ENCODE data around the gene ZNF383. TPM values are rescaled to one million over a fixed set of nuclear protein-coding genes. Genes with fewer than 3 reads are reported as not detected.
"Not testable (repeated sequence)": the region's sequence is repeated elsewhere in the genome, so short reads cannot be mapped to it uniquely, and the experiment has no call there.

Gene ZNF383
- total RNA-seq = 3.3 and 6.0 TPM in 2 replicates

- DNase-seq (ENCODE audit: low read depth in 2 of 2) = peak; percentile 85 to 88
Observed at GRCh38 chr19:37217775-37218591, at the start of gene ZNF383. ZNF383 (plus strand) TSS chr19:37218214; CDS start chr19:37230454, 12,240 bp downstream.

- peak; percentile 97 to 98 for DNase-seq (ENCODE audit: low read depth in 2 of 2)
Observed at GRCh38 chr19:37172368-37173366, 45.3 kb upstream of the ZNF383 start, which contains the start of gene ZNF585A. ZNF585A (minus strand) TSS chr19:37172695; CDS start chr19:37169910, 2,785 bp downstream.

GRCh38 chr19:37186071-37186470 is 31.9 kb upstream of the ZNF383 start:
- DNase-seq (ENCODE audit: low read depth in 2 of 2) = not testable (repeated sequence)

GRCh38 chr19:37195248-37195647 is 22.8 kb upstream of the ZNF383 start:
- not testable (repeated sequence) for DNase-seq (ENCODE audit: low read depth in 2 of 2)

- DNase-seq (ENCODE audit: low read depth in 2 of 2) = not testable (repeated sequence)
Observed at GRCh38 chr19:37197115-37197514, 20.9 kb upstream of the ZNF383 start.

DNA sequence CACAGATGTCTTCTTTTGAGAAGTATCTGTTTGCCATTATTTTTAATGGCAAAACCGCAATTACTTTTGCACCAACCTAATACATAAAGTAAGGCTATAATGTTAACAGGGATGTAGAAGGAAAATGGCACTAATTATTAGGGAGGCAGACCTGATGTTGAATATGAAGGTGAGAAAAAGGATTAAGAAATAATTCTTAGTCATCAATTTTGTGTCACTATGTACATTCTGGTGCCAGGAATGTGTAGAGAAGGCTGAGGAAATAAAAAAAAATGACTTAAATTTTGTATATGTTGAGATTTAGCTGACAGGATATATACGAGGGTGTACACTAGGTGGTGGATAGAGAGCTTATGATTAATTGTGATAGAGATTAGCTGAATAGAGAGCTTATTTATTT is 20.2 kb upstream of the ZNF383 start:
- no peak for DNase-seq (ENCODE audit: low read depth in 2 of 2)

DNA sequence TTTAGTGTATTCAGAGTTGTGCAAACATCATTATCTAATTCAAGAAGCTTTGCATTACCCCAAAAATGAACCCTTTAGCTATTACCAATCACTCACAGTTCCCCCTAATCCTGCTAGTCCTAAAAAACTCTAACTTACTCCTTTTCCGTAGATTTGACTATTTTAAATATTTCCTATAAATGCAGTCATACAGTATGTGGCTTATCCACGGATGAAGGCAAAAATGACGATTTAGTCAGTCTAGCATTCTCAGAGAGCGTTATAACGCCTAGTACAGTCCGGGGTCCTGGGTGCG is 587 bp upstream of the ZNF383 start:
- DNase-seq (ENCODE audit: low read depth in 2 of 2) = no peak

GRCh38 chr19:37218592-37218935 is 550 bp downstream of the ZNF383 start:
- DNase-seq (ENCODE audit: low read depth in 2 of 2) = peak; percentile 38

DNA sequence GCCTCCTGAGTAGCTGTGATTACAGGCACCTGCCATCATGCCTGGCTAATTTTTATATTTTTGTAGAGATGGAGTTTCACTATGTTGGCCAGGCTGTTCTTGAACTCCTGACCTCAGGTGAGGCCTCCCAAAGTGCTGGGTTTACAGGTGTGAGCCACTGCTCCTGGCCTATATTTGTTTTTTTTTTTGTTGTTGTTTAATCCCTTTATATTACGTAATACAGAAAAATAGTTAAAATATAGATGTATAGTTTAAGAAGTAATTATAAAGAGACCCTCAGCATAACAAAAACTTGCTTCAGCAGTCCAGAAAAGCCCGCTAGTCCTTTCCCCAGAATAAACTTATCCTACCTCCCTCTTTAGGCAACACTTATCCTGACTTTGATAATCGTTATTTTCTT is 2.4 kb downstream of the ZNF383 start:
- no peak for DNase-seq (ENCODE audit: low read depth in 2 of 2)

GRCh38 chr19:37221136-37221535 is 3.1 kb downstream of the ZNF383 start:
- DNase-seq (ENCODE audit: low read depth in 2 of 2) = no peak

DNA sequence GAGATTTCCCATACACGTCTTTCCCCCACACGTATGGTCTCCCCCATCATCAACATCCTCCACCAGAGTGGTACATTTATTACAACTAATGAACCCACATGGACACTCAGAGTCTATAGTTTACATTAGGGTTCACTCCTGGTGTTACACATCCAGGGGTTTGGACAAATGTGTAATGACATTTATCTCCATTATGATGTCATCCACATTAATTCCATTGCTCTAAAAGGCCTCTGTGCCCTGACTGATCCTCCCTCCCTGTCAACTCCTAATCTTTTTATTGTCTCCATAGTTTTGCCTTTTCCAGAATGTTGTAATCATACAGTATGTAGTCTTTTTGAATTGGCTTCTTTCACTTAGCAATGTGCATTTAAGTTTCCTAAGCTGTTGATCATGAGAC is 8.2 kb downstream of the ZNF383 start:
- DNase-seq (ENCODE audit: low read depth in 2 of 2) = no peak

DNA sequence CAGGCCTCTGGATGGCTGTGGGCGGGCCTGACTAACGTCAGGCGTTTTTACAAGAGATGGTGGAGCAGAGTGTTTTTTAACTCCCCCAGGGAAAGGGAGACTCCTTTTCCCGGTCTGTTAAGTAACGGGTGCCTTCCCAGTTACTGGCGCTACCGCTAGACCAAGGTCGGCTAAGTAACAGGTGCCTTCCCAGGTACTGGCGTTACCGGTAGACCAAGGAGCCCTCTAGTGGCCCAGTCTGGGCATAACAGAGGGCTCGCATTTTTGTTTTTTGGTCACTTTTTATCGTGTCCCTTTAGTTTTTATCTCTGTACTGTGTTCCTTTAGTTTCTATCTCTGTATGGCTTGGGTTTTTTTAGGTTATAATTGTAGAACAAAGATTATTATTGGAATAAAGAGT is 10.0 kb downstream of the ZNF383 start:
- DNase-seq (ENCODE audit: low read depth in 2 of 2) = peak in 1 of 2 donors; percentile 13

DNA sequence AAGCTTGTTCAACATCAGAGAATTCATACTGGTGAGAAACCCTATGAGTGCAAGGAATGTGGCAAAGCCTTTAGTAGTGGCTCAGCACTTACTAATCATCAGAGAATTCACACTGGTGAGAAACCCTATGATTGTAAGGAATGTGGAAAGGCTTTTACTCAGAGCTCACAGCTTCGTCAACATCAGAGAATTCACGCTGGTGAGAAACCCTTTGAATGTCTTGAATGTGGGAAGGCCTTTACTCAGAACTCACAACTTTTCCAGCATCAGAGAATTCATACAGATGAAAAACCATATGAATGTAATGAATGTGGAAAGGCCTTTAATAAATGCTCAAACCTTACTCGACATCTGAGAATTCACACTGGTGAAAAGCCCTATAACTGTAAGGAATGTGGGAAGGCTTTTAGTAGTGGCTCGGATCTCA is 25.2 kb downstream of the ZNF383 start:
- DNase-seq (ENCODE audit: low read depth in 2 of 2) = no peak

- DNase-seq (ENCODE audit: low read depth in 2 of 2) = peak; percentile 91 to 93
Observed at GRCh38 chr19:37251308-37252229, 33.6 kb downstream of the ZNF383 start.

DNA sequence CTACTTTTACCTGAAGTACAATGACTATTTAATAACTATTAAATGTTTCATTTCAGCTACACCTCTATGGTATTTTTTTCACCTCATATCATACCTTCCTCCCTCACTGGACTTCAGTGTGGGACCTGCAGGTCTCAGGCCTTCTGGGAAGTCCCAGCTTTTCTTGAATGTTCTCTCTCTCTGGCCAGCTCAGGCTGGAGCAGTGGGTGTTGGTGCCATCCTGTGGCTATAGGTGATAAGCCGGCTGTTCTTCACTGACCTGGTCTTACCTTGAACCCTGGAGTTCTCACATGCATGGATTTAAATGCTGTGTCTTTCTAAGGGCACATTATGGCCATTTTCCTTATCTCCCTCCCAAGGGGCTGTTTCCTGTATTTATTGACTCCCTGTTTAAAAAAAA is 45.0 kb downstream of the ZNF383 start:
- not testable (repeated sequence) for DNase-seq (ENCODE audit: low read depth in 2 of 2)

GRCh38 chr19:37267005-37267404 is 49.0 kb downstream of the ZNF383 start:
- not testable (repeated sequence) for DNase-seq (ENCODE audit: low read depth in 2 of 2)

- DNase-seq (ENCODE audit: low read depth in 2 of 2) = not testable (repeated sequence)
Observed at GRCh38 chr19:37267755-37268154, 49.7 kb downstream of the ZNF383 start.

DNA sequence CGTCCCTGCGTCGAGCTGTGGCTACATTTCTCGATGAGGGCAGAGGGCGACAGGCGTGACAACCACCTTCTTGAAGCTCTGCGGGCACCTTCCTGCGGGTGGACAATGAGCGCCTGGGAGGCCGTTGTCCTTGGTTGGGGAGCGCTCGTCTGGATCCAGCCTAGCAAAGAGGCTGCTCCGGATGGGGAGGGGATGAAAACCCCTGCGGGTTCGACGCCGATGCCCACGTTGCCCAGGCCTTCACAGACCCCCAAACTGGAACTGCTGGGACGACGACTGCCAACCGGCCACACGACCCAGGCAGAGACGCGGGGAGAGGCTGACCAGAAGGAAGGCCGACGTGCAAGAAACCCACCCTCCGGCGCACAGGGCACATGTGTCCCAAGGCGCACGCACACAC is 62.6 kb downstream of the ZNF383 start:
- DNase-seq (ENCODE audit: low read depth in 2 of 2) = not testable (repeated sequence)

GRCh38 chr19:37284020-37284419 is 66.0 kb downstream of the ZNF383 start:
- not testable (repeated sequence) for DNase-seq (ENCODE audit: low read depth in 2 of 2)

DNA sequence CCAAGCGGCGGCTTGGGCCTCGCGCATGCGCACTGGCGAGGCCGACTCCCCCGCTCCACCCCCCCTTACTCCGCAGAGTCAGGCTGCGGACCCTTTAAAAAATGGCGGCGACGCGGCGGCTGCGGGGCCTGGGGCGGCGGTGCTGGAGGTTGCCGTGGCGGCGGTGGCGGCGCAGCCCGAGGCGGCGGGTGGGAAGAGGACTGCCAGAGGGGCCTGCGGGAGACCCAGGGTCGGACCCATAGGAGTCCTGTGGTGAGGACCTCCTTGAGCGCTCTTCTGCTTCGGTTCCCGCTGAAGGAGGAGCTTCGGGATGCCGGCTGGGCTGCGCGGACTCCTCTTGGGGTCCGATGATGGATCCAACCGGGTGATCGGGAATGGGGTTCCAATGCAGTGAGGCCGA is 71.2 kb downstream of the ZNF383 start:
- not testable (repeated sequence) for DNase-seq (ENCODE audit: low read depth in 2 of 2)
